ENCODE data around the gene WDR38. TPM values are rescaled to one million over a fixed set of nuclear protein-coding genes. Genes with fewer than 3 reads are reported as not detected.

The WDR38 gene
- total and polyA plus RNA-seq, 2 of the 13 experiments (the other 11 are each of a cell fraction or from before 2014, with no cell fraction given): not detected

DNA sequence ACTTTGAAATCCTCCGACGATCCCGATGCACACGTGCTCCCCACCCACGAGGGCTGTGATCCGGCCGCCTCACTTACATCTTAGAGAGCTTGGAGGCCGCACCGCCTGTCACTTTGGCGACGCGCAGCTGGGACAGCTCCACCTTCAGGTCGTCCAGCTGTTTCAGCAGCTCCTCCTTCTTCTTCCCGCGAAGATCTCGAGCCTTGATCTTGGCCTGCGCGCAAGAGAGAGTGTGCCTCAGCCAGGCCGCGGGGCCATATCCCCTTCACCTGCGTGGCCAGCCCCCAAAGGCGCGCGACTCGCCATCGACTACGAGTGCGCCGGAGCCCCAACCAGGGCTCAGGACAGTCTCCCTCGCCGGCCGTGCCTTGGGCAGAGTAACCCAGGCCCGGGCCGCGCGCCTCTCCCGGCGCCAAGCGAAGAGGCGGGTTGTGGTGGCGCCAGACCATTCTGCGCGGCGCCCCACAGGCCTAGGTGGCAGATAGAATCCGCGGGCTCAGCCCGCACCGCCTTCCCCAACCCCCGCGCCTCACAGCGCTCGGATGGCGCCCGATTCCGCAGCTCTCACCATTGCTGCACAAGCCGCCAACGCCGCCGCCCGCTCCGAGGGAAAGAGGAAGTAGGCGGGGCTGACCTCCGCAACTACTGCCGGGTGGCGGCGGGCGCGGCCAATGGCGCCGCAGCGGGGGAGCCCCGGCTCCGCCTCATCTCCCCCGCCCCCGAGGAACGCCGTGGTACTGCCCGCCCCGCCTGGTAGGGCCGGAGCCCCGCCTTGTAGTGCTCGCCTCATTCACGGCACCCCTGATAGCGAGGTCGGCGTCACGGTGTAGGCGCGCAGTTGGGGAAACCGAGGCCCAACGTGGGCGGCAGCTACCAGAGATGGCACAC lies 8.3 kb downstream of the WDR38 start, which contains the start of the genes ARPC5L and RPL35 (continued):
- TF ChIP-seq KDM5A (IDR thresholded peaks at IDR 0.05; ENCODE audit: borderline replicate concordance, low read length) (peak; percentile 65; the same call in 1 of the 2 replicates), EP300 (IDR thresholded peaks at IDR 0.05; ENCODE audit: low read depth in 2 of 2, low read length in 2 of 2) (peak in 1 of 2 experiments; percentile 19; a peak in 1 of 4 replicates), EP300 (CRISPR knock-in tag; IDR thresholded peaks at IDR 0.05; ENCODE audit: borderline replicate concordance) (no peak), SMAD1 (CRISPR knock-in tag; IDR thresholded peaks at IDR 0.05; ENCODE audit: borderline replicate concordance, low read depth) (no peak; the same call in 1 of the 2 replicates), ELF4 (CRISPR knock-in tag; IDR thresholded peaks at IDR 0.05; ENCODE audit: borderline replicate concordance) (no peak), THYN1 (CRISPR knock-in tag; IDR thresholded peaks at IDR 0.05; ENCODE audit: borderline replicate concordance, low read depth) (no peak), SNAPC2 (CRISPR knock-in tag; IDR thresholded peaks at IDR 0.05) (no peak), ZNF282 (IDR thresholded peaks at IDR 0.05; ENCODE audit: partially characterized antibody) (no peak), JARID2 (CRISPR knock-in tag; IDR thresholded peaks at IDR 0.05; ENCODE audit: insufficient replicate concordance) (no peak), ZNF768 (CRISPR knock-in tag; IDR thresholded peaks at IDR 0.05) (peak; percentile 62; the same call in 1 of the 2 replicates), MTF2 (CRISPR knock-in tag; IDR thresholded peaks at IDR 0.05; ENCODE audit: borderline replicate concordance) (0 out of 2 replicates have a peak, but pooled peaks have one; percentile 25), SALL1 (CRISPR knock-in tag; IDR thresholded peaks at IDR 0.05) (peak; percentile 81), MYNN (CRISPR knock-in tag; IDR thresholded peaks at IDR 0.05; ENCODE audit: low read depth) (0 out of 2 replicates have a peak, but pooled peaks have one; percentile 69), SMAD9 (CRISPR knock-in tag; IDR thresholded peaks at IDR 0.05) (no peak)
- TF ChIP-seq, protein P1, sequence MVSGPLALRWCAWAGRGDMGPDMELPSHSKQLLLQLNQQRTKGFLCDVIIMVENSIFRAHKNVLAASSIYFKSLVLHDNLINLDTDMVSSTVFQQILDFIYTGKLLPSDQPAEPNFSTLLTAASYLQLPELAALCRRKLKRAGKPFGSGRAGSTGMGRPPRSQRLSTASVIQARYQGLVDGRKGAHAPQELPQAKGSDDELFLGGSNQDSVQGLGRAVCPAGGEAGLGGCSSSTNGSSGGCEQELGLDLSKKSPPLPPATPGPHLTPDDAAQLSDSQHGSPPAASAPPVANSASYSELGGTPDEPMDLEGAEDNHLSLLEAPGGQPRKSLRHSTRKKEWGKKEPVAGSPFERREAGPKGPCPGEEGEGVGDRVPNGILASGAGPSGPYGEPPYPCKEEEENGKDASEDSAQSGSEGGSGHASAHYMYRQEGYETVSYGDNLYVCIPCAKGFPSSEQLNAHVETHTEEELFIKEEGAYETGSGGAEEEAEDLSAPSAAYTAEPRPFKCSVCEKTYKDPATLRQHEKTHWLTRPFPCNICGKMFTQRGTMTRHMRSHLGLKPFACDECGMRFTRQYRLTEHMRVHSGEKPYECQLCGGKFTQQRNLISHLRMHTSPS (CRISPR knock-in tag; IDR thresholded peaks at IDR 0.05; ENCODE audit: low read depth): peak; percentile 58; the same call in 1 of the 2 replicates
- TF ChIP-seq, protein P2, sequence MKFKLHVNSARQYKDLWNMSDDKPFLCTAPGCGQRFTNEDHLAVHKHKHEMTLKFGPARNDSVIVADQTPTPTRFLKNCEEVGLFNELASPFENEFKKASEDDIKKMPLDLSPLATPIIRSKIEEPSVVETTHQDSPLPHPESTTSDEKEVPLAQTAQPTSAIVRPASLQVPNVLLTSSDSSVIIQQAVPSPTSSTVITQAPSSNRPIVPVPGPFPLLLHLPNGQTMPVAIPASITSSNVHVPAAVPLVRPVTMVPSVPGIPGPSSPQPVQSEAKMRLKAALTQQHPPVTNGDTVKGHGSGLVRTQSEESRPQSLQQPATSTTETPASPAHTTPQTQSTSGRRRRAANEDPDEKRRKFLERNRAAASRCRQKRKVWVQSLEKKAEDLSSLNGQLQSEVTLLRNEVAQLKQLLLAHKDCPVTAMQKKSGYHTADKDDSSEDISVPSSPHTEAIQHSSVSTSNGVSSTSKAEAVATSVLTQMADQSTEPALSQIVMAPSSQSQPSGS (CRISPR knock-in tag; IDR thresholded peaks at IDR 0.05): no peak; the same call in 1 of the 2 replicates
- TF ChIP-seq, protein P3, sequence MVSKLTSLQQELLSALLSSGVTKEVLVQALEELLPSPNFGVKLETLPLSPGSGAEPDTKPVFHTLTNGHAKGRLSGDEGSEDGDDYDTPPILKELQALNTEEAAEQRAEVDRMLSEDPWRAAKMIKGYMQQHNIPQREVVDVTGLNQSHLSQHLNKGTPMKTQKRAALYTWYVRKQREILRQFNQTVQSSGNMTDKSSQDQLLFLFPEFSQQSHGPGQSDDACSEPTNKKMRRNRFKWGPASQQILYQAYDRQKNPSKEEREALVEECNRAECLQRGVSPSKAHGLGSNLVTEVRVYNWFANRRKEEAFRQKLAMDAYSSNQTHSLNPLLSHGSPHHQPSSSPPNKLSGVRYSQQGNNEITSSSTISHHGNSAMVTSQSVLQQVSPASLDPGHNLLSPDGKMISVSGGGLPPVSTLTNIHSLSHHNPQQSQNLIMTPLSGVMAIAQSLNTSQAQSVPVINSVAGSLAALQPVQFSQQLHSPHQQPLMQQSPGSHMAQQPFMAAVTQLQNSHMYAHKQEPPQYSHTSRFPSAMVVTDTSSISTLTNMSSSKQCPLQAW (CRISPR knock-in tag; IDR thresholded peaks at IDR 0.05): peak; percentile 96
- TF ChIP-seq, protein P4, sequence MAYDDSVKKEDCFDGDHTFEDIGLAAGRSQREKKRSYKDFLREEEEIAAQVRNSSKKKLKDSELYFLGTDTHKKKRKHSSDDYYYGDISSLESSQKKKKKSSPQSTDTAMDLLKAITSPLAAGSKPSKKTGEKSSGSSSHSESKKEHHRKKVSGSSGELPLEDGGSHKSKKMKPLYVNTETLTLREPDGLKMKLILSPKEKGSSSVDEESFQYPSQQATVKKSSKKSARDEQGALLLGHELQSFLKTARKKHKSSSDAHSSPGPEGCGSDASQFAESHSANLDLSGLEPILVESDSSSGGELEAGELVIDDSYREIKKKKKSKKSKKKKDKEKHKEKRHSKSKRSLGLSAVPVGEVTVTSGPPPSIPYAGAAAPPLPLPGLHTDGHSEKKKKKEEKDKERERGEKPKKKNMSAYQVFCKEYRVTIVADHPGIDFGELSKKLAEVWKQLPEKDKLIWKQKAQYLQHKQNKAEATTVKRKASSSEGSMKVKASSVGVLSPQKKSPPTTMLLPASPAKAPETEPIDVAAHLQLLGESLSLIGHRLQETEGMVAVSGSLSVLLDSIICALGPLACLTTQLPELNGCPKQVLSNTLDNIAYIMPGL (CRISPR knock-in tag; IDR thresholded peaks at IDR 0.05; ENCODE audit: borderline replicate concordance in 1 of 2, low read depth in 1 of 2): peak in 1 of 2 experiments; percentile 82; a peak in 3 of 4 replicates
- TF ChIP-seq, protein P5, sequence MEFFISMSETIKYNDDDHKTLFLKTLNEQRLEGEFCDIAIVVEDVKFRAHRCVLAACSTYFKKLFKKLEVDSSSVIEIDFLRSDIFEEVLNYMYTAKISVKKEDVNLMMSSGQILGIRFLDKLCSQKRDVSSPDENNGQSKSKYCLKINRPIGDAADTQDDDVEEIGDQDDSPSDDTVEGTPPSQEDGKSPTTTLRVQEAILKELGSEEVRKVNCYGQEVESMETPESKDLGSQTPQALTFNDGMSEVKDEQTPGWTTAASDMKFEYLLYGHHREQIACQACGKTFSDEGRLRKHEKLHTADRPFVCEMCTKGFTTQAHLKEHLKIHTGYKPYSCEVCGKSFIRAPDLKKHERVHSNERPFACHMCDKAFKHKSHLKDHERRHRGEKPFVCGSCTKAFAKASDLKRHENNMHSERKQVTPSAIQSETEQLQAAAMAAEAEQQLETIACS (CRISPR knock-in tag; IDR thresholded peaks at IDR 0.05): peak; percentile 32
